Measurements from ENCODE around the gene TRIM7.
"Not testable (repeated sequence)": the region's sequence is repeated elsewhere in the genome, so short reads cannot be mapped to it uniquely, and the experiment has no call there.

TRIM7 gene

GRCh38 chr5:181212934-181213333 lies 7.9 kb upstream of the TRIM7 start:
- no peak for DNase-seq (ENCODE audit: low read depth)

DNA sequence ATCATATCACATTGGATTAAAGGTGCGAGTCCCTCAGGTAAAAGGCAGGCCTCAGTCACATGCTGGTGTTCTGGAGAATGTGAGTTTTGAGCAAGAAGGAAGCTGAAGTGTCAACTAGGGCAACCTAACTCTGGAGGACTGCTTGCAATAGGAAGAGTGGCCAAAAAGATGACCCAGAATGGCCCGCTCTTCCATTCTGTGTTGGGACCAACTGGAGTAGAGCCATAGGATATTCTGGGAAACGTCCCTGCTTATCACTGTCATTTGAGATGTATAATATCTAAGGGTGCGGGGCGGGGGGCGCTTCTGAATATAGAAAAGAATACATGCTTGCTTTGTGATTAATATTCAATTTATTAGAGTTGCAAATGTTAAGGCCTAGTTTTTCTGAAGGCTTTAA lies 7.1 kb upstream of the TRIM7 start:
- no peak for DNase-seq (ENCODE audit: low read depth)

DNA sequence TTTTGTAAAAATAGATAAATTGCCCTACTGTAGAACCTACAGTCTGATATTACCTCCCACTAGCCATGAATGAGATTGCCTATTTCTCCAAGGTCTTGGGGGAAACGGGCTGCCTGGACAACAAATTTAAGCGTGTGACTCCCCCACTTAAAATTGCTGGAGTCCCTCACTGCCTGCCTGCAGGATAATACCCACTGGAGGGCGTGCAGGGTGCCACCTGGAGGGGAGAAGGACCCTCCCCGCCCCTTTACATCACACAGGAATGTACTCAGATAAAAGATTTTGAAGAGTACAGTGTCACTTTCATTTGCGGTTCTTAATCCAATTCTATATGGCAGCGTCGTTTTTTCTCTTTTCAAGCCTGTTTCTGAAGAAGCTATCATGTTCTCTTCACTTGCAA lies 6.2 kb upstream of the TRIM7 start:
- no peak for DNase-seq (ENCODE audit: low read depth)

DNA sequence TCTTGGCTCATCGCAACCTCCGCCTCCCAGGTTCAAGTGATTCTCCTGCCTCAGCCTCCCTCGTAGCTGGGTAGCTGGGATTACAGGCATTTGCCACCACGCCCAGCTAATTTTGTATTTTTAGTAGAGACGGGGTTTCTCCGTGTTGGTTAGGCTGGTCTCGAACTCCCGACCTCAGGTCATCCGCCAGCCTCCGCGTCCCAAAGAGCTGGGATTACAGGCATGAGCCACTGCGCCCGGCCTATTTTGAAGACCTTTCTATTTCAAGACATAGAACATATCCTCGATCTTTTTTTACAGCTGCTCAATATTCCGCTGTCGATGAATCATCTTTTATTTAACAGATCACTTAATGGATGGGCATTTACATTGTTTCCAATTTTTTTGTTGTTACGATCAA lies 5.7 kb upstream of the TRIM7 start:
- not testable (repeated sequence) for DNase-seq (ENCODE audit: low read depth)

GRCh38 chr5:181210148-181210547 lies 5.2 kb upstream of the TRIM7 start:
- not testable (repeated sequence) for DNase-seq (ENCODE audit: low read depth)

- not testable (repeated sequence) for DNase-seq (ENCODE audit: low read depth)
These were observed 4.0 kb upstream of the TRIM7 start for GRCh38 chr5:181209006-181209405.

GRCh38 chr5:181207960-181208253 lies 2.9 kb upstream of the TRIM7 start:
- DNase-seq (ENCODE audit: low read depth): no peak

DNA sequence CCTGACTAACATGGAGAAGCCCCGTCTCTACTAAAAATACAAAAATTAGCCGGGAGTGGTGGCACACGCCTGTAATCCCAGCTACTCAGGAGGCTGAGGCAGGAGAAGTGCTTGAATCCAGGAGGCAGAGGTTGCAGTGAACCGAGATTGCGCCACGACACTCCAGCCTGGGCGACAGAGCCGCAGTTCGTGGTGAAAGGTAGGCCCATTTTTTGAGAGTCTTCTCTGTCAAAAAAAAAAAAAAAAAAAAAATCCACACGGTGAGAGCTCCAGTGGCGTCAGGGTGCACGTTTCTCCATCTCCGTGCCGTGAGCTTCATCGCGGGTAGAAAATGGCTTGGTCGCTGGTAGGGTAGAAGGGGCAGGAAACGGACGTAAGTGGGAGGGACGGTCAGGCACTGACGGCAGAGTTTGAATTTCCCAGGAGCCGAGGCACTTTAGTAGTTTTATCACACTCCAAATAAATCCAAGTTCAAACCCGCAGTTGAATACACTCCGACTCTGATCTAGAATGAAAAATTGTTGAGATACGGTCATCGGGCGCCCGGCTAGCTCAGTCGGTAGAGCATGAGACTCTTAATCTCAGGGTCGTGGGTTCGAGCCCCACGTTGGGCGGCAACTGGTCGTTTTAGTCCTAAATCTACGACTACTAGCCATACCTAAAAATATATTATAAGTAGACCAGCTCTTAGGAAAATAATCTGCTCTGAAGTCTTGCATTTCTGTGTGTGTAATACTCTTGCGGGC lies 2.4 kb upstream of the TRIM7 start:
- DNase-seq (ENCODE audit: low read depth): peak; percentile 52

GRCh38 chr5:181205761-181206649 lies 1.0 kb upstream of the TRIM7 start:
- no peak for DNase-seq (ENCODE audit: low read depth)

DNA sequence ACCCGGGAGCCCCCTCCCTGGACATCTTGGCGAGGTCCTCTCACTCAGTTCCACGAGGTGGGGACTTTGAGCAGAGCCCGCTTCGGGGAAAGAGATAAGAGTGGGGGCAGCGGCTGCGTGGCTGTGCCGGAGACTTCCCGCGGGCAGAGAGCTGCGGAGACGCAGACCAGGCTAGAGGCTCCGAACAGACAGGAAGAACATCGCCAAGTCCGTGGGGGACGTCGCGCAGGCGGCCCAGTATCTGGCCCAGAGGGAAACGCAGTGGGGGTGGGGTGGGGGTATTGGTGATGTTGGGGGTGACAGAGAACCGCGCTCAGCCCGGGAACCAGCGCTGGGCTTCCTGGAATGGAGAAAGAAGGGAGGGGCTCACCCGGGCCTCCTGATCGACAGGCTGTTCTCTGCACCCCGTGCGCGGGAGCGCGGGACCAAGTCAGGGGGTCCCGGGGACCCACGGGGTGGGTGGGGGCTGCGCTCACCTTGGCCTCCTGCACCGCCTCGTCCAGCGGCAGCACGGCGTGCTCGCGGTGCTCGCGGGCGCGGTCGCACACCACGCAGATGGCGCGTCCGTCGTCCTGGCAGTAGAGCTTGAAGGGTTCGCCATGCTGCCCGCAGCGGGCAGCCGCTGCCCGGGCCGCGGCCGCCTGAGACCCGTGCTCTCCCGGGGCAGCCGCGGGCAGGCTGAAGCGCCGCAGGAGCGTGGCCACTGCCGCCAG lies 727 bp downstream of the TRIM7 start:
- DNase-seq (ENCODE audit: low read depth): no peak

GRCh38 chr5:181203777-181204112 lies 1.3 kb downstream of the TRIM7 start:
- no peak for DNase-seq (ENCODE audit: low read depth)

GRCh38 chr5:181203093-181203711 lies 1.8 kb downstream of the TRIM7 start:
- no peak for DNase-seq (ENCODE audit: low read depth)

DNA sequence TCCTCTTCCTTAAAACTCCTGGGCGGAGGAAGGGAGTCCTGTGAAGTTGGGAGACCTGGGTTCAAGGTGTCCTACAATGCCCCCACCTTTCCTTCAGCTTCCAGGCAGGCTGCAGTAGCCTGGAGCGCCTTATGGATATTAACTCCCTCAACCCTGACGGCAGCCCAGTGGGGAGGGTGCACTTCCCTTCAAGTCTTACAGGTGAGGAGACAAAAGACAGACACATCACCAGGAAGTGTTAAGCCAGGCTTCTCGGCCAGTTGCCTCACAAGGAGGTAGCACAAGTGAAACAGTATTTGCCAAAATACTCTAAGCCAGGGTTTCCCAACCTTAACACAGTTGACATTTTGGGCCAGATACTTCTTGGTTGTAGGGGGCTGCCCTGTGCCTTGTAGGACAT lies 4.2 kb downstream of the TRIM7 start:
- DNase-seq (ENCODE audit: low read depth): no peak

- DNase-seq (ENCODE audit: low read depth): no peak
These were observed 4.9 kb downstream of the TRIM7 start for GRCh38 chr5:181199881-181200638.

GRCh38 chr5:181198905-181199519 lies 6.0 kb downstream of the TRIM7 start:
- DNase-seq (ENCODE audit: low read depth): no peak

DNA sequence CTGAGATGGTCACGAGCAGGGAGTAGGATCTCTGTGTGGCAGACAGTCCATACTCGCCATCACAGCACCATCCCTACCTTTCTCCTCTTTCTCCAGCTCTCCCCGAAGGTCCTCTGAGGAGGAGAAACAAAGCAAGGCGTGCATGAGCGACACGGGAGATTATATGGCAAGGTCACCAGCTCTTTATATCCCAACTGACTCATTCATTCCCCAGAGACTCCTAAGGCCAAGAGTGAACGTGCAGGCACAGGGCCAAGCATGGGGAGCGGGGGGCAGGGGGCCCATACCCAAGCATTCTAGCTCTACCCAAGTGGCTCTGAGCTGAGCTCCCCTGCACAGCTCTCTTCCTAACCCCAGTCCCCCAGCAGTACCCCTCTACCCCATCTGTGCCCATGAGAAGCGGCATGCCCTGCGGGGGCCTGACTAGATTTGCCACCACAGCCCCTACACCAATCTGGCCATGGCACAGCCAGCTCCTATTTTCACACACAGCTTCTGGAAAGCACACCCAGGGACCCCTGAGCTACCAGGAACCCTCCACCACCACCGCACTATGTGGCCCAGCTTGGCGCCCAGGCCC lies 6.8 kb downstream of the TRIM7 start:
- no peak for DNase-seq (ENCODE audit: low read depth)

GRCh38 chr5:181197326-181197951 lies 7.6 kb downstream of the TRIM7 start:
- no peak for DNase-seq (ENCODE audit: low read depth)

- no peak for DNase-seq (ENCODE audit: low read depth)
These were observed 9.7 kb downstream of the TRIM7 start for GRCh38 chr5:181195249-181195761.

- no peak for DNase-seq (ENCODE audit: low read depth)
These were observed 10.3 kb downstream of the TRIM7 start for GRCh38 chr5:181194489-181195248.

DNA sequence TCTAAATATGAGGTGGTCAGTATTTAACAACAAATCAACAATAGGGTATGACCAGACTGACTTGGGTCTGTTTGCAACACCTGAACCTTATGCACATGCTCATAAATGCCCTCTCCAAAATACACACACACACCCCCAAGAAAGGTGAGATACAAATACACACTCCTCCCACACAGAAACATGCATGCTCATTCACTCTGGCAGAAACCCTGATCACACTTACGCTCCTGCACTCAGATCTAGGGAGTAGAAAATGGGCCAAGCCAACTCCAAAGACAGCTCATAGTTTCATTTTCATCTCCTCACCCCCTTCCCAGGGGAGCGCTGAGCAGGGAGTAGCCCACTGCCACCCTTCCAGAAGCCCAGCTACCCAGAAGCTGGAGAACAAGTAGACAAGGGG lies 11.3 kb downstream of the TRIM7 start:
- DNase-seq (ENCODE audit: low read depth): no peak

All from T-helper 22 cell (primary cell).